ENCODE data around the gene NCS1. TPM values are rescaled to one million over a fixed set of nuclear protein-coding genes. Genes with fewer than 3 reads are reported as not detected.

Gene NCS1
- total RNA-seq, 1 experiment from 2014 or later: 68.7 TPM

DNA sequence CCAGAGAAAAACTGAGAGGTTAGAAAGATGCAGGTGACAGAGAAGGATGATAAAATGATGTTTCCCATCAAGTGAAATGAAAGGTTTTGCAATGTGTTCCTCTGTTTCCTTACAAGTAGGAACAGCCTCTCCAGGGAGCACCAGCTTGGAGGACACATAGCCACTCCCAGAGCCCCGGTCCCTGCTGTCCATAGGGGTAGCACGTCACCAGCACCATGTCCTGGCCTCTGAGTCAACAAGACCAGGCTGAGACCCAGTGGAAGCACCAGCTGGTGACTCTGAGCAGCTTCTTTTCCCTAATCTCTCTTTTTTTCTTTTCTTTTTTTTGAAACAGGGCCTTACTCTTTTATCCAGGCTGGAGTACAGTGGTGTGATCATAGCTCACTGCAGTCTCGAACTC is 73.9 kb downstream of the NCS1 start:
- Histone ChIP-seq H2AFZ (ENCODE audit: low read depth, low read length, poor library complexity, severe bottlenecking) (no peak overlapping the region), H3K79me2 (ENCODE audit: insufficient read depth, low read length) (no peaks in the 10 kb centered on the region), H3K36me3 (ENCODE audit: control insufficient read depth in 1 of 2, insufficient read depth in 2 of 2, low read length in 2 of 2) (no peaks in the 10 kb centered on the region), H3K4me2 (ENCODE audit: low read length) (no peak overlapping the region), H3K4me3 (replicated peaks in 1 of 2; ENCODE audit: low read depth in 1 of 2, low read length in 2 of 2) (no peak overlapping the region), H3K27me3 (ENCODE audit: insufficient read depth, low read length) (no peaks in the 10 kb centered on the region), H3K9ac (ENCODE audit: low read length) (no peak overlapping the region), H3K9me3 (ENCODE audit: control insufficient read depth in 1 of 2, insufficient read depth in 1 of 2, low read depth in 1 of 2, low read length in 2 of 2) (no peaks in the 10 kb centered on the region), H3K4me1 (ENCODE audit: control insufficient read depth in 1 of 2, insufficient read depth in 2 of 2, low read length in 2 of 2) (peaks cover 0 to 10% of the 10 kb centered on the region in 2 experiments; a peak in 2 of 4 replicates), H4K20me1 (ENCODE audit: insufficient read depth) (no peaks in the 10 kb centered on the region), H3K9me2 (ENCODE audit: insufficient read depth) (no peaks in the 10 kb centered on the region), H3K27ac (ENCODE audit: low read depth, low read length) (no peak overlapping the region)
- ChIA-PET RAD21 (ENCODE audit: low non-redundant PET in 1 of 2, low total read pairs in 2 of 2, uncharacterized antibody in 2 of 2, unreplicated experiment in 2 of 2) (no interaction called here), POLR2A (no interaction called here), CTCF (no interaction called here)
- TF ChIP-seq JUND (IDR thresholded peaks at IDR 0.05): no peak
- no peak for TF ChIP-seq POLR2AphosphoS5 (IDR thresholded peaks at IDR 0.05; ENCODE audit: low read depth, low read length)
- no peak for TF ChIP-seq YY1 (IDR thresholded peaks at IDR 0.05; ENCODE audit: extremely low read depth, insufficient replicate concordance, low read depth, low read length)
- no peak for TF ChIP-seq SP1 (IDR thresholded peaks at IDR 0.05; ENCODE audit: low read depth)
- TF ChIP-seq, protein P1, sequence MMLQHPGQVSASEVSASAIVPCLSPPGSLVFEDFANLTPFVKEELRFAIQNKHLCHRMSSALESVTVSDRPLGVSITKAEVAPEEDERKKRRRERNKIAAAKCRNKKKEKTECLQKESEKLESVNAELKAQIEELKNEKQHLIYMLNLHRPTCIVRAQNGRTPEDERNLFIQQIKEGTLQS (IDR thresholded peaks at IDR 0.05): no peak
- TF ChIP-seq ZFX (IDR thresholded peaks at IDR 0.05): no peak
- TF ChIP-seq ELF1 (IDR thresholded peaks at IDR 0.05; ENCODE audit: borderline replicate concordance, low read depth): no peak
- BruUV-seq (replicated peaks): no TSS peak
- intact Hi-C loops (cut with micrococcal nuclease): no loop called here
- DNase-seq (ENCODE audit: low read depth, low spot score) (no peak), ATAC-seq (no peak)

DNA sequence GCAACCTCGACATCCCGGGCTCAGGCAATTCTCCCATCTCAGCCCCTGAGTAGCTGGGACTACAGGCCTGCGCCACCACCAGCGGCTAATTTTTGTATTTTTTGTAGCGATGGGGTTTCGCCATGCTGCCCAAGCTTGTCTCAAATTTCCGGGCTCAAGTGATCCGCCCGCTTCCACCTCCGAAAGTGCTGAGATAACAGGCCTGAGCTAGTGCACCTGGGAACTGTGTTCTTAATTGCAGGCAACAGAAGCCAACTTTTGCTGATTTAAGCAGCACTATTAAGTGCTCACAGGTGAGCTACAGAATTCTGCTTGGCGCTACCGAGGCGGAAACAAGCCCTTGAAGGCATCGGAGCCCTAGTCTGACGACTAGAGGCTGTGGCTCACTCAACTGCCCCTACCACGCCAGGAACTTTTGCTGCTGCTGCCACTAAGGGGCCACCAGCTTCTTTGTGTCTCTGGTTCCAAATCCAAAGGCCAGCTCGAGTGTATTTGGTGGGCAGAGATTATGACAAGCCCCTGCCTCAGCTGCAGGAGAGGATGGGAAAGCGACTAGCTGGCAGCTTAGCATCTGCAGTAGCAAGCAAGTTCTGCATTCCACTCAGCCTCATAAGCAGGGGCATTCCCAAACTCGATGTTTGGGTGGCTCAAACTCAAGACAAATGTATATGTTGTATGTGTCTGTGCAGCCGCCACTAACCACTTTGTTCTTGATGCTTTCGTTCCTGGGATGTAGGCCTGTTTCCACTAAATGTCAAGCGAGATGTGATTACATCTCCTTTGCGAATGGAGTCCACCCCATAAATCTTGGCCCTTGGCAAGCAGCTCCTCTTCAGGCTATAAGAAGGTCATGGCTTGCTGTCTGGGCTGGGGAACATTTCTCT is 82.8 kb downstream of the NCS1 start:
- no peak overlapping the region for H3K27ac ChIP-seq (ENCODE audit: low read depth, low read length)
- no peaks in the 10 kb centered on the region for H4K20me1 ChIP-seq (ENCODE audit: insufficient read depth)
- intact Hi-C loops (cut with micrococcal nuclease): loop anchor here (5.0 kb wide), 1 partner anchor 87 kb away; no protein-coding TSS in a partner anchor
- ChIA-PET POLR2A (no interaction called here), RAD21 (ENCODE audit: low non-redundant PET in 1 of 2, low total read pairs in 2 of 2, uncharacterized antibody in 2 of 2, unreplicated experiment in 2 of 2) (no interaction called here), CTCF (no interaction called here)
- no peak overlapping the region for H3K4me2 ChIP-seq (ENCODE audit: low read length)
- ATAC-seq: no peak
- H3K36me3 ChIP-seq (ENCODE audit: control insufficient read depth in 1 of 2, insufficient read depth in 2 of 2, low read length in 2 of 2): no peaks in the 10 kb centered on the region
- H3K27me3 ChIP-seq (ENCODE audit: insufficient read depth, low read length): 0 out of 2 replicates have a peak, but pooled peaks cover under 1% of the 10 kb centered on the region
- H3K79me2 ChIP-seq (ENCODE audit: insufficient read depth, low read length): no peaks in the 10 kb centered on the region
- no peak for DNase-seq (ENCODE audit: low read depth, low spot score)
- no peak overlapping the region for H3K9ac ChIP-seq (ENCODE audit: low read length)
- no peak for TF ChIP-seq CEBPB (IDR thresholded peaks at IDR 0.05; ENCODE audit: low read depth)
- TF ChIP-seq EZH2 (IDR thresholded peaks at IDR 0.05): no peak
- no peaks in the 10 kb centered on the region for H3K9me3 ChIP-seq (ENCODE audit: control insufficient read depth in 1 of 2, insufficient read depth in 1 of 2, low read depth in 1 of 2, low read length in 2 of 2)
- H2AFZ ChIP-seq (ENCODE audit: low read depth, low read length, poor library complexity, severe bottlenecking): no peak overlapping the region
- BruUV-seq (replicated peaks): no TSS peak
- H3K9me2 ChIP-seq (ENCODE audit: insufficient read depth): no peaks in the 10 kb centered on the region
- no peaks in the 10 kb centered on the region for H3K4me1 ChIP-seq (ENCODE audit: control insufficient read depth in 1 of 2, insufficient read depth in 2 of 2, low read length in 2 of 2)
- no peak overlapping the region for H3K4me3 ChIP-seq (replicated peaks in 1 of 2; ENCODE audit: low read depth in 1 of 2, low read length in 2 of 2)
